Measurements from ENCODE around the gene KIF26B.

KIF26B gene

GRCh38 chr1:245542365-245542764 lies 387.6 kb downstream of the KIF26B start:
- DNase-seq (ENCODE audit: low read depth), result no peak
- TF ChIP-seq CTCF (IDR thresholded peaks at IDR 0.05; ENCODE audit: control insufficient read depth, insufficient read depth, low read depth, low read length, missing control alignments), result no peak
- H3K4me3 ChIP-seq (ENCODE audit: control insufficient read depth, low read depth, low read length), result no peak overlapping the region

DNA sequence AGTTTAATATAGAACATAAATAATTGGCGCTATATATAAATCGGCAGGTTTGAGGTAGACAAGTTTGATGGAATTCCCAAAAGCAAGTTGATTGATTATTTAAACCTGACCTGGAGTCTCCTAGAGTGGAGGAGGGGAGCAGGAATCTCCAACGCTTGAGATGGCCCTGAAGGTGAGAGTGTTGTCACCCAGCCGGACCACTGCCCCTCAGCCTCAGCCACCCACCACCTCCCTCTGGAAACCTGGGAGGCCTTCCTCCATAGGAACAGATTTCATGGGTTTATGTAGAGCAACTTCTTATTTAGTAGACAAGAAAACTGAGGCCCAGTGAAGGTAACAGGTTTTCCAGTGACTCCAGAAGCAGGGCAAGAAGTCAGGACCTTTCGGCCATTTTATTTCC lies 389.5 kb downstream of the KIF26B start:
- DNase-seq (ENCODE audit: low read depth), result no peak
- H3K4me3 ChIP-seq (ENCODE audit: control insufficient read depth, low read depth, low read length), result no peak overlapping the region
- TF ChIP-seq CTCF (IDR thresholded peaks at IDR 0.05; ENCODE audit: control insufficient read depth, insufficient read depth, low read depth, low read length, missing control alignments), result no peak

DNA sequence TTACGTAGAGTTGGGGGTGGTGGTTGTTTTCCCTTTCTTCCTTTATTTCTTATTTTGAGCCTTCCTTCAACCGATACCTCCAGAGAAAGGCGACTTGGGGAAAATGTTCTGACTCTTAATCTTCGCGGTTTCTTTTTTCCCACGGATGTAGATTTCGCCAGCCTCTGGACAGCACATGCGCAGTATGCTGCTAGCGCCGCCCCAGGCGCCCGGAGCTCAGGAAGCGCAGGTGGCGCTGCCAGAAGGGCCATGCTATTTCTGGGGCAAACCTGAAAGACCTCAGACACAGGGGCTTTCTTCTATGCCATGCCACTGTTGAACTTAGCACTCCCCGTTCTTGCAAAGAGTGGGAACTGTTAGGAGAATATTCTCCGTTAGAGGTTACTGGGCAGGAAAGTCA lies 392.1 kb downstream of the KIF26B start:
- no peak for TF ChIP-seq CTCF (IDR thresholded peaks at IDR 0.05; ENCODE audit: control insufficient read depth, insufficient read depth, low read depth, low read length, missing control alignments)
- no peak overlapping the region for H3K4me3 ChIP-seq (ENCODE audit: control insufficient read depth, low read depth, low read length)
- DNase-seq (ENCODE audit: low read depth), result no peak

DNA sequence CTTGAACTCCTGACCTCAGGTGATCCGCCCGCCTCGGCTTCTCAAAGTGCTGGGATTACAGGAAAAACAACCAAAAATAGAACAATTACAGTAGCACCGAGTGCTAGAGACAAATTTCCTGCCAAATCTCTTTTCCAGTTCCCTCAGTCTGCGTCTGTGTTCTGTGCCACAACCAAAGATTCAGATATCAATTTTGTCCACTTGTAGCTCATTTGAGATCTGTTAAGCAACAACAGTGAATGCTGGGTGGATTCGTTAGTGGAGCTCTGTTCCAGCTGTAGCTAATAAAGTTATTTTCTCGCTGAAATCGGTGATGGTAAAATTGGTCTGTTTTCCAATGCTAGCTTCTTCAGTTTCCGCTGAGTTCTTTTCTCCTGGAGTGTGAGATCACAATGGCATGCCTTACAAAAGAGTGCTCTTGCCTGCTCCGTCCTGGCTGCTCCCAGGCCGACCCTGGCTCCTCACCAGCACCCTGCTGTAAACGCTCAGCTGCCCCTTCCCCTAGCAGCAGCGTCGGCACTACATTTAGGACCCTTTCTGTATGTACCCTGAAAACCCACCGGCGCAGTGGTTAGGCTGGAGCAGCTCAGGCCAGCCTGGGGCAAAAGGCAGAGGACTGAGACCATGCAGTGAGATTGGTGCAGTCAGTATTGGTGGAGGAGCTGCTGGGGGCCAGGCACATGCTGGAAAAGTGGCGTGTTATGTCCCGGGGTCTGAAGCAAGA lies 395.4 kb downstream of the KIF26B start:
- DNase-seq (ENCODE audit: low read depth), result no peak
- TF ChIP-seq CTCF (IDR thresholded peaks at IDR 0.05; ENCODE audit: control insufficient read depth, insufficient read depth, low read depth, low read length, missing control alignments), result no peak
- H3K4me3 ChIP-seq (ENCODE audit: control insufficient read depth, low read depth, low read length), result no peak overlapping the region

GRCh38 chr1:245550720-245551043 lies 395.9 kb downstream of the KIF26B start:
- no peak for DNase-seq (ENCODE audit: low read depth)
- H3K4me3 ChIP-seq (ENCODE audit: control insufficient read depth, low read depth, low read length), result no peak overlapping the region
- no peak for TF ChIP-seq CTCF (IDR thresholded peaks at IDR 0.05; ENCODE audit: control insufficient read depth, insufficient read depth, low read depth, low read length, missing control alignments)

DNA sequence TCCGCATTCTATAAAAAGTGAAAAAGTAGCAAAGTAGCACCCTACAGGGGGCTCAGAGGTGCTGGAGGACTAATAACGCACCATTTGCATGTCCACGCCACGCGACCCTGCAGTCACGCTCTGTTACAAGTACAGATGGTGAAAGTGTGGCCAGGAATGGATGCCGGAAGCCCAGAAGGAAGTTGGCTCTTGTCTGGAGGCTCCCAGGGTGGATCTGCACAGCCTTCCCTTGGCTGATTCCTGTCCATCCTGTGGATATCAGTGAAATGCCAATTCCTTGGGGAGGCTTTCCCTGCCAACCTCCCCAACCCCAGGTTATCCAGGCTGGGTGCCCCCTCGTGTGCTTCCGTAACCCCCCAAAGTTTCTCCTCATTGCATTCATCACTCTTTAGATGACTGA lies 396.8 kb downstream of the KIF26B start:
- H3K4me3 ChIP-seq (ENCODE audit: control insufficient read depth, low read depth, low read length), result no peak overlapping the region
- TF ChIP-seq CTCF (IDR thresholded peaks at IDR 0.05; ENCODE audit: control insufficient read depth, insufficient read depth, low read depth, low read length, missing control alignments), result no peak
- no peak for DNase-seq (ENCODE audit: low read depth)

DNA sequence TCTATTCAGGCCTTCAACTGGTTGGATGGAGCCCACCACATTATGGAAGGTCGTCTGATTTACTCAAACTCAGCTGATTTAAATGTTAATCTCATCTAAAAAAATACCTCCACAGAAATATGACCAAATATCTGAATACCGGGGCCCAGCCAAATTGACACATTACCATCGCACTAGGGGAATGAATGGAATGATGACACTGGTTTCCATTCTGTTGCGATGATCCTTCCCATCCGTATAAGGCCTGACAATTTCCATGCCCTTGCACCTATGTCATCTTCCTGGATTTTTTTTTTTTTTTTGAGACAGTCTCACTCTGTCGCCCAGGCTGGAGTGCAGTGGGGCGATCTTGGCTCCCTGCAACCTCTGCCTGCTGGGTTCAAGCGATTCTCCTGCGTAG lies 397.5 kb downstream of the KIF26B start:
- no peak overlapping the region for H3K4me3 ChIP-seq (ENCODE audit: control insufficient read depth, low read depth, low read length)
- no peak for TF ChIP-seq CTCF (IDR thresholded peaks at IDR 0.05; ENCODE audit: control insufficient read depth, insufficient read depth, low read depth, low read length, missing control alignments)
- no peak for DNase-seq (ENCODE audit: low read depth)

All from AG09309 (cell line).